ENCODE data around the gene ABHD10. TPM values are rescaled to one million over a fixed set of nuclear protein-coding genes. Genes with fewer than 3 reads are reported as not detected.

Gene ABHD10
- total RNA-seq, 1 experiment from 2014 or later = 21.8 TPM

DNA sequence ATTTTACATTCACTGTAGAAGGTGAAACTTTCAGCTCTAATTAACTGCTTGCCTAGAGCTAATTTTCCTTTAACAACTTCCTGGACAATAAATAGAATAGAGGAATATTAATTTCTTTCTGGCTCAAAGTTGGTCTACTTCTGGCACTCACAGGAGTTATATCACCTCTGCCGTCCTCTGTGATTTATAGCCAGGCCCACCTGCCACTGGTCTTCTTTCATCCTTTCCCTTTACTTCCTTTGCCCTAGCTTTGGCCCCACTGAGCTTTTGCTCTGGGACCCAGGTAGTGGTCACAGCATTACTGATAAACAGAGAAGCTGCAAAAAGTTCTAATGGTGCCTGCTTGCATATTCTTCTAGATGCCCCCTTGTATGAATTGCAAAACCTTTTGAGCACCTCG lies 49.3 kb upstream of the ABHD10 start:
- Histone ChIP-seq H3K18ac (ENCODE audit: insufficient read length, low read depth, low read length) (no peak overlapping the region), H3K4me2 (ENCODE audit: insufficient read depth, insufficient read length, low read length) (no peak overlapping the region), H3K79me2 (ENCODE audit: insufficient read depth, low read length) (no peaks in the 10 kb centered on the region), H2BK12ac (ENCODE audit: insufficient read length, low read depth, low read length) (no peak overlapping the region), H3K27ac (ENCODE audit: insufficient read length, low read depth, low read length) (no peak overlapping the region), H3K23ac (ENCODE audit: insufficient read length, low read depth, low read length) (no peak overlapping the region), H2AK5ac (ENCODE audit: insufficient read length, low read length) (no peak overlapping the region), H2AFZ (ENCODE audit: low read length) (no peak overlapping the region), H3T11ph (ENCODE audit: low read length) (no peak overlapping the region), H4K5ac (ENCODE audit: insufficient read length, low read depth, low read length) (no peak overlapping the region), H3K14ac (ENCODE audit: insufficient read depth, low read length) (no peak overlapping the region), H4K8ac (replicated peaks; ENCODE audit: insufficient read length, low read depth, low read length) (no peak overlapping the region), H2BK5ac (ENCODE audit: insufficient read length, low read length) (no peak overlapping the region), H3K4me1 (ENCODE audit: insufficient read depth, low read length) (no peaks in the 10 kb centered on the region), H3K79me1 (ENCODE audit: insufficient read depth, low read depth, low read length, poor library complexity, severe bottlenecking) (no peaks in the 10 kb centered on the region), H2BK120ac (ENCODE audit: low read depth, low read length, poor library complexity, severe bottlenecking) (no peak overlapping the region), H3K9me3 (ENCODE audit: control insufficient read depth, low read depth, low read length) (no peaks in the 10 kb centered on the region), H4K20me1 (ENCODE audit: control insufficient read depth, insufficient read depth, insufficient read length) (no peaks in the 10 kb centered on the region), H4K91ac (ENCODE audit: insufficient read length, low read depth, low read length) (no peak overlapping the region), H3K23me2 (ENCODE audit: insufficient read length, low read depth, low read length, poor library complexity, severe bottlenecking) (no peaks in the 10 kb centered on the region), H2BK20ac (ENCODE audit: low read depth, low read length, poor library complexity, severe bottlenecking) (no peak overlapping the region), H3K9ac (ENCODE audit: extremely low read depth, insufficient read length, low read length) (no peak overlapping the region), H3K27me3 (ENCODE audit: insufficient read depth, low read length) (no peaks in the 10 kb centered on the region), H2BK15ac (ENCODE audit: low read depth, low read length) (no peak overlapping the region), H3K4ac (ENCODE audit: low read depth, low read length) (no peak overlapping the region), H3K56ac (ENCODE audit: insufficient read length, low read depth, low read length) (no peak overlapping the region)
- H3K27me3 Mint-ChIP-seq (ENCODE audit: low read depth) = peaks cover 9% of the 10 kb centered on the region
- no peak for DNase-seq
- peaks cover 7 to 15% of the 10 kb centered on the region in 2 experiments for H3K4me1 Mint-ChIP-seq
- WGBS (ENCODE audit: extremely low coverage, insufficient read length, low lambda C conversion rate) = no CpG with 5 or more reads among the region's 2 CpGs
- H3K9me3 Mint-ChIP-seq = no peaks in the 10 kb centered on the region
- H3K36me3 Mint-ChIP-seq (ENCODE audit: insufficient read depth in 1 of 3, low read depth in 3 of 3) = peaks cover 0 to 7% (median 0%) of the 10 kb centered on the region in 3 experiments; a peak in 1 of 7 replicates
- no peak for TF ChIP-seq CTCF (conservative IDR thresholded peaks at IDR 0.05)
- no peak overlapping the region; a peak in 1 of 5 replicates for H3K4me3 Mint-ChIP-seq
- no peak overlapping the region for H3K27ac Mint-ChIP-seq
